CD4-positive, CD25-positive, alpha-beta regulatory T cell (primary cell): ENCODE results near the gene CSF1R. TPM values are rescaled to one million over a fixed set of nuclear protein-coding genes. Genes with fewer than 3 reads are reported as not detected.

Source experiments
- ATAC-seq, 2 donors: fragments of 150-1000 bp; cut with Tn5 transposase; one replicate each; pipeline ENCODE4 v1.10.0; 2021; ENCODE audit warnings: low read depth in 2 of 2, moderate number of reproducible peaks in 2 of 2, moderate library complexity in 1 of 2
- DNase-seq, 3 donors: peaks; one replicate each; pipeline versions ENCODE4 v3.0.0 to v3.0.0-alpha.2; 2012 to 2022; ENCODE audit warnings: mixed read lengths in 1 of 3
- H3K27ac ChIP-seq: one replicate; pipeline ENCODE4 v1.7.0; 2013; ENCODE audit warnings: mild to moderate bottlenecking, low read length; ENCODE audit not compliant: insufficient read depth, poor library complexity, severe bottlenecking
- H3K27me3 ChIP-seq: one replicate; pipeline ENCODE4 v1.7.0; 2013; ENCODE audit warnings: low read length; ENCODE audit not compliant: control insufficient read depth, insufficient read depth
- H3K36me3 ChIP-seq: one replicate; pipeline ENCODE4 v1.7.0; 2013; ENCODE audit warnings: mild to moderate bottlenecking, low read length, moderate library complexity; ENCODE audit not compliant: control insufficient read depth, insufficient read depth
- H3K4me1 ChIP-seq: 2 replicates; pipeline ENCODE4 v1.7.0; 2013; ENCODE audit warnings: mild to moderate bottlenecking, low read length; ENCODE audit not compliant: insufficient read depth, control insufficient read depth, poor library complexity, severe bottlenecking
- H3K4me3 ChIP-seq: one replicate; pipeline ENCODE4 v1.7.0; 2013; ENCODE audit warnings: low read depth, mild to moderate bottlenecking, low read length, moderate library complexity
- H3K9me3 ChIP-seq, 2 experiments: 1 replicate in 1 of 2; 2 replicates in 1 of 2; pipeline ENCODE4 v1.7.0; 2013; ENCODE audit warnings: low read length in 2 of 2, mild to moderate bottlenecking in 1 of 2, moderate library complexity in 1 of 2; ENCODE audit not compliant: control insufficient read depth in 2 of 2
- H3K27ac Mint-ChIP-seq, 3 donors: one replicate each; pipeline ENCODE4 v1.8.0; 2020 to 2022; ENCODE audit warnings: mild to moderate bottlenecking in 3 of 3, mixed read lengths in 3 of 3, moderate library complexity in 2 of 3
- H3K27me3 Mint-ChIP-seq: one replicate; pipeline ENCODE4 v1.8.0; 2022; ENCODE audit warnings: mild to moderate bottlenecking, mixed read lengths
- H3K36me3 Mint-ChIP-seq: one replicate; pipeline ENCODE4 v1.8.0; 2020; ENCODE audit warnings: mixed read lengths
- H3K4me1 Mint-ChIP-seq, 4 donors: one replicate each; pipeline ENCODE4 v1.8.0; 2020 to 2022; ENCODE audit warnings: mixed read lengths in 4 of 4, mild to moderate bottlenecking in 1 of 4
- H3K4me3 Mint-ChIP-seq, 4 donors: one replicate each; pipeline ENCODE4 v1.8.0; 2020 to 2022; ENCODE audit warnings: mild to moderate bottlenecking in 4 of 4, mixed read lengths in 4 of 4, moderate library complexity in 3 of 4
- H3K9me3 Mint-ChIP-seq, 7 donors: one replicate each; pipeline ENCODE4 v1.8.0; 2020 to 2022; ENCODE audit warnings: mixed read lengths in 7 of 7, mild to moderate bottlenecking in 3 of 7, moderate library complexity in 2 of 7
- polyA plus RNA-seq, 4 donors: library from polyadenylated mRNA; unstranded; fragments of 300-500 nt; fragmentation: Illumina TruSeq; gene quantifications; one replicate each; pipeline ENCODE4 v1.2.3, GENCODE V29; 2021
- total RNA-seq: library from RNA; stranded (reverse); gene quantifications from one replicate; pipeline ENCODE4 v1.2.3, GENCODE V29; 2022

CSF1R gene
- total and polyA plus RNA-seq, 5 donors from 2014 or later = 0.60 to 1.2 (median 0.97) TPM; not detected in 1

GRCh38 chr5:150044712-150045111 lies 41.6 kb downstream of the CSF1R start:
- peaks cover 3% of the 10 kb centered on the region for H3K4me1 ChIP-seq
- Mint-ChIP-seq H3K27me3 (no peaks in the 10 kb centered on the region), H3K36me3 (peaks cover 68% of the 10 kb centered on the region), H3K27ac (peak overlapping the region in 1 of 3 donors; percentile 77), H3K9me3 (peaks cover 0 to 2% (median 0%) of the 10 kb centered on the region in 7 donors), H3K4me3 (no peak overlapping the region), H3K4me1 (peaks cover 0 to 26% (median 10%) of the 10 kb centered on the region in 4 donors)
- H3K36me3 ChIP-seq = peaks cover 91% of the 10 kb centered on the region
- no peak for DNase-seq
- no peaks in the 10 kb centered on the region for H3K27me3 ChIP-seq
- ATAC-seq = no peak
- H3K27ac ChIP-seq = no peak overlapping the region
- H3K4me3 ChIP-seq = no peak overlapping the region
- no peaks in the 10 kb centered on the region for H3K9me3 ChIP-seq

- no peaks in the 10 kb centered on the region for H3K27me3 ChIP-seq
- H3K36me3 ChIP-seq = peaks cover 91% of the 10 kb centered on the region
- ATAC-seq = no peak
- H3K9me3 Mint-ChIP-seq = peaks cover 0 to 2% (median 0%) of the 10 kb centered on the region in 7 donors
- peaks cover 3% of the 10 kb centered on the region for H3K4me1 ChIP-seq
- H3K4me3 ChIP-seq = no peak overlapping the region
- no peak overlapping the region for H3K4me3 Mint-ChIP-seq
- peaks cover 0 to 26% (median 10%) of the 10 kb centered on the region in 4 donors for H3K4me1 Mint-ChIP-seq
- no peak overlapping the region for H3K27ac ChIP-seq
- no peaks in the 10 kb centered on the region for H3K9me3 ChIP-seq
- peaks cover 67% of the 10 kb centered on the region for H3K36me3 Mint-ChIP-seq
- peak overlapping the region; percentile 2 to 82 (median 77) for H3K27ac Mint-ChIP-seq
- DNase-seq = no peak
- H3K27me3 Mint-ChIP-seq = no peaks in the 10 kb centered on the region
These were observed 42.0 kb downstream of the CSF1R start for GRCh38 chr5:150044329-150044681.

GRCh38 chr5:150043657-150044328 lies 42.6 kb downstream of the CSF1R start:
- Mint-ChIP-seq H3K36me3 (peaks cover 62% of the 10 kb centered on the region), H3K27ac (peak overlapping the region; percentile 2 to 82 (median 77)), H3K9me3 (peaks cover 0 to 2% (median 0%) of the 10 kb centered on the region in 7 donors), H3K4me3 (no peak overlapping the region), H3K27me3 (no peaks in the 10 kb centered on the region), H3K4me1 (peaks cover 0 to 26% (median 10%) of the 10 kb centered on the region in 4 donors)
- ATAC-seq (no peak), DNase-seq (no peak)
- Histone ChIP-seq H3K4me3 (no peak overlapping the region), H3K4me1 (peaks cover 3% of the 10 kb centered on the region), H3K9me3 (no peaks in the 10 kb centered on the region), H3K27me3 (no peaks in the 10 kb centered on the region), H3K27ac (no peak overlapping the region), H3K36me3 (peaks cover 90% of the 10 kb centered on the region)

GRCh38 chr5:150042459-150042858 lies 43.9 kb downstream of the CSF1R start:
- Mint-ChIP-seq H3K9me3 (peaks cover 0 to 2% (median 0%) of the 10 kb centered on the region in 7 donors), H3K4me3 (no peak overlapping the region), H3K27me3 (no peaks in the 10 kb centered on the region), H3K27ac (no peak overlapping the region), H3K4me1 (peaks cover 0 to 26% (median 10%) of the 10 kb centered on the region in 4 donors), H3K36me3 (peaks cover 59% of the 10 kb centered on the region)
- Histone ChIP-seq H3K27ac (no peak overlapping the region), H3K4me1 (peaks cover 3% of the 10 kb centered on the region), H3K27me3 (no peaks in the 10 kb centered on the region), H3K9me3 (no peaks in the 10 kb centered on the region), H3K4me3 (no peak overlapping the region), H3K36me3 (peaks cover 90% of the 10 kb centered on the region)
- ATAC-seq (no peak), DNase-seq (no peak)

- H3K9me3 ChIP-seq = no peaks in the 10 kb centered on the region
- no peak overlapping the region for H3K27ac ChIP-seq
- H3K36me3 Mint-ChIP-seq = peaks cover 71% of the 10 kb centered on the region
- no peaks in the 10 kb centered on the region for H3K27me3 Mint-ChIP-seq
- H3K4me3 Mint-ChIP-seq = no peak overlapping the region
- peak overlapping the region in 1 of 3 donors; percentile 45 for H3K27ac Mint-ChIP-seq
- no peak overlapping the region for H3K4me3 ChIP-seq
- no peaks in the 10 kb centered on the region for H3K4me1 ChIP-seq
- H3K36me3 ChIP-seq = peaks cover 95% of the 10 kb centered on the region
- peaks cover 0 to 2% (median 0%) of the 10 kb centered on the region in 7 donors for H3K9me3 Mint-ChIP-seq
- no peak for DNase-seq
- no peaks in the 10 kb centered on the region for H3K27me3 ChIP-seq
- H3K4me1 Mint-ChIP-seq = peaks cover 0 to 13% (median 12%) of the 10 kb centered on the region in 4 donors
- ATAC-seq = no peak
These were observed 47.8 kb downstream of the CSF1R start for GRCh38 chr5:150038547-150038946.

- Histone ChIP-seq H3K36me3 (peaks cover 96% of the 10 kb centered on the region), H3K4me3 (no peak overlapping the region), H3K27me3 (no peaks in the 10 kb centered on the region), H3K4me1 (no peaks in the 10 kb centered on the region), H3K9me3 (no peaks in the 10 kb centered on the region), H3K27ac (no peak overlapping the region)
- ATAC-seq (no peak), DNase-seq (no peak)
- no peaks in the 10 kb centered on the region for H3K27me3 Mint-ChIP-seq
- H3K4me3 Mint-ChIP-seq = no peak overlapping the region
- H3K36me3 Mint-ChIP-seq = peaks cover 72% of the 10 kb centered on the region
- H3K9me3 Mint-ChIP-seq = peaks cover 0 to 2% (median 0%) of the 10 kb centered on the region in 7 donors
- peak overlapping the region in 1 of 3 donors; percentile 48 for H3K27ac Mint-ChIP-seq
- peaks cover 0 to 10% (median 2%) of the 10 kb centered on the region in 4 donors for H3K4me1 Mint-ChIP-seq
These were observed 49.8 kb downstream of the CSF1R start for GRCh38 chr5:150036513-150036912.

GRCh38 chr5:150035139-150035895 lies 51.0 kb downstream of the CSF1R start:
- Histone ChIP-seq H3K9me3 (no peaks in the 10 kb centered on the region), H3K4me1 (no peaks in the 10 kb centered on the region), H3K36me3 (peaks cover 96% of the 10 kb centered on the region), H3K4me3 (no peak overlapping the region), H3K27me3 (no peaks in the 10 kb centered on the region), H3K27ac (no peak overlapping the region)
- peaks cover 75% of the 10 kb centered on the region for H3K36me3 Mint-ChIP-seq
- H3K4me3 Mint-ChIP-seq = no peak overlapping the region
- peak overlapping the region in 1 of 3 donors; percentile 48 for H3K27ac Mint-ChIP-seq
- no peaks in the 10 kb centered on the region for H3K9me3 Mint-ChIP-seq
- peaks cover 0 to 8% (median 2%) of the 10 kb centered on the region in 4 donors for H3K4me1 Mint-ChIP-seq
- ATAC-seq (no peak), DNase-seq (no peak)
- H3K27me3 Mint-ChIP-seq = no peaks in the 10 kb centered on the region
